ENCODE data around the gene SMC5.

Gene SMC5

GRCh38 chr9:70256123-70256551 lies 2.6 kb upstream of the SMC5 start:
- H3K4me3 ChIP-seq (ENCODE audit: low read depth, low read length), result peak overlapping the region; percentile 33
- peak; percentile 82 for DNase-seq (ENCODE audit: low read depth, low spot score)
- TF ChIP-seq CTCF (IDR thresholded peaks at IDR 0.05; ENCODE audit: low read depth, low read length), result no peak
- in situ Hi-C loops (cut with HindIII; ENCODE audit: low sequenced_read_pairs), result no loop called here

GRCh38 chr9:70257502-70257901 lies 1.3 kb upstream of the SMC5 start:
- in situ Hi-C loops (cut with HindIII; ENCODE audit: low sequenced_read_pairs), result no loop called here
- TF ChIP-seq CTCF (IDR thresholded peaks at IDR 0.05; ENCODE audit: low read depth, low read length), result no peak
- peak overlapping the region; percentile 85 for H3K4me3 ChIP-seq (ENCODE audit: low read depth, low read length)
- DNase-seq (ENCODE audit: low read depth, low spot score), result peak; percentile 7

GRCh38 chr9:70257991-70258691 lies 637 bp upstream of the SMC5 start:
- DNase-seq (ENCODE audit: low read depth, low spot score), result peak; percentile 63
- H3K4me3 ChIP-seq (ENCODE audit: low read depth, low read length), result peak overlapping the region; percentile 85
- in situ Hi-C loops (cut with HindIII; ENCODE audit: low sequenced_read_pairs), result no loop called here
- TF ChIP-seq CTCF (IDR thresholded peaks at IDR 0.05; ENCODE audit: low read depth, low read length), result no peak

GRCh38 chr9:70259512-70259802 lies 679 bp downstream of the SMC5 start:
- DNase-seq (ENCODE audit: low read depth, low spot score), result no peak
- TF ChIP-seq CTCF (IDR thresholded peaks at IDR 0.05; ENCODE audit: low read depth, low read length), result no peak
- peak overlapping the region; percentile 85 for H3K4me3 ChIP-seq (ENCODE audit: low read depth, low read length)
- in situ Hi-C loops (cut with HindIII; ENCODE audit: low sequenced_read_pairs), result no loop called here

GRCh38 chr9:70260007-70260443 lies 1.2 kb downstream of the SMC5 start:
- no peak for TF ChIP-seq CTCF (IDR thresholded peaks at IDR 0.05; ENCODE audit: low read depth, low read length)
- peak overlapping the region; percentile 85 for H3K4me3 ChIP-seq (ENCODE audit: low read depth, low read length)
- DNase-seq (ENCODE audit: low read depth, low spot score), result no peak
- in situ Hi-C loops (cut with HindIII; ENCODE audit: low sequenced_read_pairs), result no loop called here

GRCh38 chr9:70260606-70261005 lies 1.8 kb downstream of the SMC5 start:
- in situ Hi-C loops (cut with HindIII; ENCODE audit: low sequenced_read_pairs), result no loop called here
- no peak overlapping the region for H3K4me3 ChIP-seq (ENCODE audit: low read depth, low read length)
- DNase-seq (ENCODE audit: low read depth, low spot score), result no peak
- no peak for TF ChIP-seq CTCF (IDR thresholded peaks at IDR 0.05; ENCODE audit: low read depth, low read length)
